ENCODE data around the gene RIPPLY1. TPM values are rescaled to one million over a fixed set of nuclear protein-coding genes. Genes with fewer than 3 reads are reported as not detected.

The RIPPLY1 gene
- total RNA-seq, 6 donors from 2014 or later = not detected

- DNase-seq (no peak), ATAC-seq (ENCODE audit: low FRiP score in 2 of 2) (no peak)
- no peaks in the 10 kb centered on the region for H3K27me3 ChIP-seq
- TF ChIP-seq POLR2A (IDR thresholded peaks at IDR 0.05) (no peak), POLR2AphosphoS5 (IDR thresholded peaks at IDR 0.05) (no peak), EP300 (IDR thresholded peaks at IDR 0.05) (no peak), CTCF (IDR thresholded peaks at IDR 0.05) (no peak)
- H3K9me3 ChIP-seq = no peaks in the 10 kb centered on the region
- H3K4me1 ChIP-seq = peaks cover 0 to 3% (median 1%) of the 10 kb centered on the region in 4 donors
- peaks cover 0 to 2% (median 0%) of the 10 kb centered on the region in 4 donors for H3K36me3 ChIP-seq
- WGBS, 2 donors = 58 to 92% methylated on average over 1 of the region's 1 CpG
- H3K4me3 ChIP-seq = no peak overlapping the region
- no peak overlapping the region for H3K27ac ChIP-seq
Observed at GRCh38 chrX:106936246-106936645, 33.1 kb upstream of the RIPPLY1 start.

- Histone ChIP-seq H3K36me3 (no peaks in the 10 kb centered on the region), H3K9me3 (no peaks in the 10 kb centered on the region), H3K27me3 (no peaks in the 10 kb centered on the region), H3K4me3 (no peak overlapping the region), H3K4me1 (peaks cover 0 to 3% (median 1%) of the 10 kb centered on the region in 4 donors), H3K27ac (no peak overlapping the region)
- no peak for TF ChIP-seq CTCF (IDR thresholded peaks at IDR 0.05)
- TF ChIP-seq EP300 (IDR thresholded peaks at IDR 0.05) = no peak
- no peak for TF ChIP-seq POLR2AphosphoS5 (IDR thresholded peaks at IDR 0.05)
- no peak for TF ChIP-seq POLR2A (IDR thresholded peaks at IDR 0.05)
- DNase-seq (no peak), ATAC-seq (ENCODE audit: low FRiP score in 2 of 2) (no peak)
- WGBS, 2 donors = 42 to 45% methylated on average over 4 of the region's 4 CpGs
Observed at GRCh38 chrX:106935175-106935574, 32.0 kb upstream of the RIPPLY1 start.

GRCh38 chrX:106933538-106933961 lies 30.4 kb upstream of the RIPPLY1 start:
- Histone ChIP-seq H3K4me3 (no peak overlapping the region), H3K36me3 (no peaks in the 10 kb centered on the region), H3K9me3 (no peaks in the 10 kb centered on the region), H3K27me3 (no peaks in the 10 kb centered on the region), H3K27ac (no peak overlapping the region), H3K4me1 (peaks cover 0 to 3% (median 1%) of the 10 kb centered on the region in 4 donors)
- 30% methylated on average over 3 of the region's 3 CpGs; no CpG with 5 or more reads in 1 of the 2 donors for WGBS, 2 donors
- DNase-seq (no peak), ATAC-seq (ENCODE audit: low FRiP score in 2 of 2) (peak in 1 of 2 donors; percentile 28)
- TF ChIP-seq POLR2AphosphoS5 (IDR thresholded peaks at IDR 0.05) (no peak), CTCF (IDR thresholded peaks at IDR 0.05) (no peak), POLR2A (IDR thresholded peaks at IDR 0.05) (no peak), EP300 (IDR thresholded peaks at IDR 0.05) (no peak)

- Histone ChIP-seq H3K9me3 (no peaks in the 10 kb centered on the region), H3K27ac (no peak overlapping the region), H3K4me1 (peaks cover 0 to 3% (median 1%) of the 10 kb centered on the region in 4 donors), H3K36me3 (no peaks in the 10 kb centered on the region), H3K4me3 (no peak overlapping the region), H3K27me3 (no peaks in the 10 kb centered on the region)
- TF ChIP-seq CTCF (IDR thresholded peaks at IDR 0.05) (no peak), POLR2A (IDR thresholded peaks at IDR 0.05) (no peak)
- ATAC-seq (ENCODE audit: low FRiP score in 2 of 2) = peak; percentile 27 to 46
- DNase-seq = no peak
- WGBS, 2 donors = 51 to 73% methylated on average over 5 to 6 of the region's 6 CpGs
Observed at GRCh38 chrX:106932960-106933537, 29.9 kb upstream of the RIPPLY1 start.

GRCh38 chrX:106932492-106932923 lies 29.4 kb upstream of the RIPPLY1 start:
- H3K27me3 ChIP-seq = no peaks in the 10 kb centered on the region
- DNase-seq (no peak), ATAC-seq (ENCODE audit: low FRiP score in 2 of 2) (no peak)
- H3K9me3 ChIP-seq = no peaks in the 10 kb centered on the region
- H3K27ac ChIP-seq = no peak overlapping the region
- H3K36me3 ChIP-seq = no peaks in the 10 kb centered on the region
- no peak overlapping the region for H3K4me3 ChIP-seq
- TF ChIP-seq POLR2A (IDR thresholded peaks at IDR 0.05) = no peak
- no peak for TF ChIP-seq POLR2AphosphoS5 (IDR thresholded peaks at IDR 0.05)
- no peak for TF ChIP-seq EP300 (IDR thresholded peaks at IDR 0.05)
- no peak for TF ChIP-seq CTCF (IDR thresholded peaks at IDR 0.05)
- 65 to 89% methylated on average over 4 of the region's 4 CpGs for WGBS, 2 donors
- peaks cover 0 to 3% (median 1%) of the 10 kb centered on the region in 4 donors for H3K4me1 ChIP-seq

All from upper lobe of left lung (tissue), 6 donors.